Measurements from ENCODE around the gene PPP1R11. TPM values are rescaled to one million over a fixed set of nuclear protein-coding genes. Genes with fewer than 3 reads are reported as not detected.
"Not testable (repeated sequence)": the region's sequence is repeated elsewhere in the genome, so short reads cannot be mapped to it uniquely, and the experiment has no call there.

PPP1R11 gene
- 49.8 and 53.5 TPM in 2 replicates for polyA plus RNA-seq (2011; rRNA removed)
- 21.7 and 22.3 TPM in 2 replicates for polyA minus RNA-seq (2011; rRNA and poly(A)+ RNA removed)

GRCh38 chr6:30066577-30067459 is at the start of gene PPP1R11:
Gene PPP1R11 (plus strand): TSS chr6:30067198. CDS start chr6:30067411, 213 bp downstream.
- peaks cover 8% of the 10 kb centered on the region for H3K27me3 ChIP-seq (ENCODE audit: control insufficient read depth, insufficient read depth, low read length)
- H3K9me3 ChIP-seq (ENCODE audit: control insufficient read depth, insufficient read depth, low read length), result no peaks in the 10 kb centered on the region; the same call in 1 of the 2 replicates
- peak within 1 kb of the TSS; percentile 80 for H3K27ac ChIP-seq (ENCODE audit: low read depth, low read length)
- TF ChIP-seq CTCF (IDR thresholded peaks at IDR 0.05; ENCODE audit: low read depth, low read length), result no peak
- ChIA-PET POLR2A (interaction anchor here (0.6 kb wide), 1 partner anchor 37 kb away, joined by 6 read pairs; no protein-coding TSS in a partner anchor), CTCF (interaction anchor here (0.8 to 1.8 kb wide), 4 partner anchors 8 to 413 kb away, joined by 3 to 6 read pairs (median 4); no protein-coding TSS in a partner anchor)
- peak; percentile 97 for DNase-seq (ENCODE audit: low read depth, low spot score)
- H3K4me3 ChIP-seq (ENCODE audit: low read depth, low read length), result peak within 1 kb of the TSS; percentile 84

GRCh38 chr6:30019819-30020218 is 47.2 kb upstream of the PPP1R11 start:
- H3K4me3 ChIP-seq (ENCODE audit: low read depth, low read length), result no peak overlapping the region
- no peak overlapping the region for H3K27ac ChIP-seq (ENCODE audit: low read depth, low read length)
- CTCF ChIA-PET, result no interaction called here
- no peak for DNase-seq (ENCODE audit: low read depth, low spot score)
- POLR2A ChIA-PET, result no interaction called here
- H3K9me3 ChIP-seq (ENCODE audit: control insufficient read depth, insufficient read depth, low read length), result no peaks in the 10 kb centered on the region
- TF ChIP-seq CTCF (IDR thresholded peaks at IDR 0.05; ENCODE audit: low read depth, low read length), result no peak
- H3K27me3 ChIP-seq (ENCODE audit: control insufficient read depth, insufficient read depth, low read length), result no peaks in the 10 kb centered on the region

GRCh38 chr6:30020626-30021025 is 46.4 kb upstream of the PPP1R11 start:
- H3K27me3 ChIP-seq (ENCODE audit: control insufficient read depth, insufficient read depth, low read length), result no peaks in the 10 kb centered on the region
- no peak for DNase-seq (ENCODE audit: low read depth, low spot score)
- ChIA-PET POLR2A (no interaction called here), CTCF (no interaction called here)
- no peak overlapping the region for H3K27ac ChIP-seq (ENCODE audit: low read depth, low read length)
- H3K9me3 ChIP-seq (ENCODE audit: control insufficient read depth, insufficient read depth, low read length), result no peaks in the 10 kb centered on the region
- no peak for TF ChIP-seq CTCF (IDR thresholded peaks at IDR 0.05; ENCODE audit: low read depth, low read length)
- H3K4me3 ChIP-seq (ENCODE audit: low read depth, low read length), result no peak overlapping the region

- POLR2A ChIA-PET, result no interaction called here
- no peak for DNase-seq (ENCODE audit: low read depth, low spot score)
- no peak overlapping the region for H3K27ac ChIP-seq (ENCODE audit: low read depth, low read length)
- TF ChIP-seq CTCF (IDR thresholded peaks at IDR 0.05; ENCODE audit: low read depth, low read length), result no peak
- no peaks in the 10 kb centered on the region for H3K27me3 ChIP-seq (ENCODE audit: control insufficient read depth, insufficient read depth, low read length)
- CTCF ChIA-PET, result no interaction called here
- no peak overlapping the region for H3K4me3 ChIP-seq (ENCODE audit: low read depth, low read length)
- H3K9me3 ChIP-seq (ENCODE audit: control insufficient read depth, insufficient read depth, low read length), result no peaks in the 10 kb centered on the region
Observed at GRCh38 chr6:30022189-30022588, 44.8 kb upstream of the PPP1R11 start.

GRCh38 chr6:30022712-30023111 is 44.3 kb upstream of the PPP1R11 start:
- H3K4me3 ChIP-seq (ENCODE audit: low read depth, low read length); H3K9me3 ChIP-seq (ENCODE audit: control insufficient read depth, insufficient read depth, low read length); H3K27ac ChIP-seq (ENCODE audit: low read depth, low read length); H3K27me3 ChIP-seq (ENCODE audit: control insufficient read depth, insufficient read depth, low read length); POLR2A ChIA-PET; DNase-seq (ENCODE audit: low read depth, low spot score): not testable (repeated sequence)
- CTCF ChIA-PET, result interaction anchor here (1.0 kb wide), 1 partner anchor 10 kb away, joined by 4 read pairs; no protein-coding TSS in a partner anchor
